Kidney tubule cell (primary cell): ENCODE results near the gene LRRC74A.
A peak's percentile ranks its signal among the peaks of the same experiment; 100 is the strongest.

Experiments used
- DNase-seq: peaks from one replicate; pipeline ENCODE4 v3.0.0-alpha.2; 2018; ENCODE audit warnings: low spot score

Gene LRRC74A

DNA sequence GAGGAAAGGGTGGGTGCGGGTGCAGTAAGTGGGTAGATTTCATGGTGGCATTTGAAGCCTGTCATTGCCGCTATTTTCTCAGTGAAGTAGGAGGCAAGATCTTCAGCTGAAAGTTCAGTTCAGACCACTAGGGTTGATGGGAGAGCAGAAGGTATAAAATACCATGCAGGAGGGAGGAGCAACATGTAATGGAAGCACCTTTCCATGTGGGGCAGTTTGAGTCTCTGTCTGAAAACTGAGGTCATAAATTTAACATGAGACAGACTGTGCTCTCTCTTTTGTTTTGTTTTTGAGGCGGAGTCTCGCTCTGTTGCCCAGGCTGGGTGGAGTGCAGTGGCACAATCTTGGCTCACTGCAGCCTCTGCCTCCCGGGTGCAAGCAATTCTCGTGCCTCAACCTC, 22.7 kb downstream of the LRRC74A start:
- no peak for DNase-seq

- DNase-seq, result no peak
These were observed 28.9 kb downstream of the LRRC74A start for GRCh38 chr14:76855066-76855465.

DNA sequence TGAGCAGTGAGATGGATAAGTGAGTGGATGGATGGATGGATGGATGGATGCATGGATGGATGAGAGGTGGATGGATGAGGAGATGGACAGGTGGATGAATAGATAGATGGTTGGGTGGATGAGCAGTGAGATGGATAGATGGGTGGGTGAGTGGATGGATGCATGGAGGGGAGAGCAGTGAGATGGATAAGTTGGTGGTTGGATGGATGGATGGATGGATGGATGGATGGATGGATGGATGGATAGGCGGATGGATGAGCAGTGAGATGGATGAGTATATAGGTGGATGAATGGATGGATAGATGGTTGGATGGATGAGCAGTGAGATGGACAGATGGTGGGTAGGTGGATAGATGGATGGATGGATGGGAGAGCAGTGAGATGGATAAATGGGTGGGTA, 30.6 kb downstream of the LRRC74A start:
- no peak for DNase-seq

GRCh38 chr14:76861574-76862255, 35.5 kb downstream of the LRRC74A start:
- DNase-seq, result no peak

DNA sequence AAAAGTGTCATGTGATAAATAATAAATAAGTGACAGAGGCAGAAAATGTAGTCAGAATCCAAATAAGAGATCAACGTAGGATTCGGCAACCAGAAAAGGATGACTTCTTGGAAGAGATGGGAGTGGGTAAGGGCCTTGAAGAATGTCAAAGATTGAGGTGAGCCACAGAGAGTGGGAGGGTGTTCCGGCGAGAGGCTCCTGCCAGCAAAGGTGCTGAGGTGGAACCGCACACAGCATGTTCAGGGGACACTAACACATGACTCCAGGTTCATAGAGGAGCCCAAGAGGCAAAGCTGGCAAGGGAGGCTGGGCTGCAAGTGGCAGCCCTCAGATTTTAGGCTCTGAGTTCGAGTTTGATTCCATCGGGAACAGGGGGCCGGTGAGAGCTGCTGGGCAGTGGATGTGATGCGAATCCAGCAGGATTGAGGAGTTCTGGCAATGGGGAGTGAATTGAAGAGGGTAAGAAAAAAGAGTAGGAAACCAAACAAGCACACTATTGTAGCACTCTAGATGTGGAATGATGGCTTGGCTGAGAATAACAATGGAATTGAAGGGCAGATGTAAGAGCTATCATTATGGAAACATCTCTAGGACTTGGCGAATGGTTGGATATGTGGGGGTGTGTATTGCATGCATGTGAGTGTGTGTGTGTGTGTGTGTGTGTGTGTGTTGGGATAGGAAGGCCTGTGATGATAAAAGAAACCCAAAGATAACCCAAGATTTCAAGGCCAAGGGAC, 36.5 kb downstream of the LRRC74A start:
- DNase-seq, result no peak

GRCh38 chr14:76863724-76864407, 37.7 kb downstream of the LRRC74A start:
- DNase-seq, result no peak

DNA sequence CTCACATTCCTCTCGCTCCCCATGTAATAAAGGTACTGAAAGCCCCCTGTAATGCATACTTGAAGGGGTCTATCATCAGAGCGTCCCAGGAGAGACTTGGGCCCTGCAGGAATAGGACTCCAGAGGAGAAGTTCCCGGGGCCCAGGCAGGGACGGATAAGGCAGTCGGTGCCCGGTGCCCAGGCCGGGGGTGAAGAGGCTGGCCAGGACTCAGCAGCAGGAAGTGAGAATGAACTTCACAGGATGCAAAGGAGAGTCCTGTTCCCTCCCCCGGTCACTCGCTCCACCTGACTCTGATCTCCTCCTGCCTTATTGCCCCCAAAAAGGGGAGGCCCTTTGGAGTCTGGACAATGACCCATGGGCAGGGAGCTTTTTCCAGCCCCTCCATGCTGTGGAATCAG, 40.2 kb downstream of the LRRC74A start:
- DNase-seq, result no peak

- no peak for DNase-seq
These were observed 41.6 kb downstream of the LRRC74A start for GRCh38 chr14:76867516-76868453.

GRCh38 chr14:76868454-76869170, 42.4 kb downstream of the LRRC74A start:
- no peak for DNase-seq

DNA sequence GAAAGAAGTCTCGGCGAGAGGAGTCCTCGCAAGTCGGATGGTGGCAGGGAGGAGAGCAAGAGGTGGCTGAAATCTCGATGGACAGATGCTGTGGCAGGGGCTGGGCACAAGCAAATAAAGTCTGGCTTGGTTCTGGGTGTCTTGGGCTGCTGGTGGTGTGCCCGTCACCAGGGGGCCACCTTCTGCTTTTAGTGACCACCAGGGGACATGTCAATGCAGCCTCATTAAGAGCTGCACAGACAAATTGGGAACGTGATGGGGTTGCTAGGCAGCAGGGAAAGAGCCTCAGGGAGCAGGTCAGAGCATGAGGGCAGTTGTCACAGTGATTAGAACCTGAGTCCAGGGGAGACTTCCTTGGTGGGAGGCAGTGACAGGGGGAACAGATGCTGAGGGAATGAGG, 44.0 kb downstream of the LRRC74A start:
- no peak for DNase-seq

- peak; percentile 50 for DNase-seq
These were observed 46.7 kb downstream of the LRRC74A start for GRCh38 chr14:76872796-76873432.

DNA sequence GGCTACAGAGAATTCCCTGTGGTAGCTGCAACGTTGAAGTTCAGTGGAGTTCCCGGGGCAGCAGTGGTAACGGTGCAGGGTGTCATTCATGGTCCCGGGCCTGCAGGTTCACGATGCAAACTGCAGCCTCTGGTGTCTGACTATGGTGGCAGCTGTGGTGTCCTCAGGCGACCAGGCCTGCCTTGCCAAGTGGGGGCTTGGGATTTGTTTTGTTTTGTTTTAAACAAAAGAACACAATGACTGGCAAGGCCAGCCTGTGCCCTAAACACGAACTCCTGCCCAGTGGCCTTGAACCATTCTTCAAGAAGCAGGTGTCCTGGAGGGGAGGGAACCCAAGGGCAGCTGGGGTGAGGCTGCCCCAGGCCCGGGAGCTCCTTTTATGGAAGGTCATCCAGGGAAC, 48.5 kb downstream of the LRRC74A start:
- DNase-seq, result no peak

DNA sequence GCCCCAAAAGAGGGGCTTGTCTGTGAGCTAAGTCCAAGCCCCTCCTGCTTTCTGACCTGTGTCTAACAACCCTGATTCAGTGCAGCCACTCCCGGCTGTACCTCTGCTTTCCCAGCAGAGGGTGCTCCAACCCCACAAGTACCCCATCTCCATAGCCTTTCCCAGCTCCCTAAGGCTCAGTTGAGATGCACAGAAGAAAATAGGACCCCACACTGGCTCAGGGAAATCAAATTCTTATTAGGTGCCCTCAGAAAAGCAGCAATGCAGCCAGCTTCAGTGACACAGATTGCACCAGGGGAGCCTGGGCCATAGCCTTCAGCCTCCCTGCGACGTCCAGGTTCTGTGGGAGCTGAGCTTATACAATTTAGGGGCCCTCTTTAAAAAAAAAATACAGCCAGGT, 49.9 kb downstream of the LRRC74A start:
- peak; percentile 82 for DNase-seq

GRCh38 chr14:76877871-76878270, 51.7 kb downstream of the LRRC74A start:
- DNase-seq, result no peak

DNA sequence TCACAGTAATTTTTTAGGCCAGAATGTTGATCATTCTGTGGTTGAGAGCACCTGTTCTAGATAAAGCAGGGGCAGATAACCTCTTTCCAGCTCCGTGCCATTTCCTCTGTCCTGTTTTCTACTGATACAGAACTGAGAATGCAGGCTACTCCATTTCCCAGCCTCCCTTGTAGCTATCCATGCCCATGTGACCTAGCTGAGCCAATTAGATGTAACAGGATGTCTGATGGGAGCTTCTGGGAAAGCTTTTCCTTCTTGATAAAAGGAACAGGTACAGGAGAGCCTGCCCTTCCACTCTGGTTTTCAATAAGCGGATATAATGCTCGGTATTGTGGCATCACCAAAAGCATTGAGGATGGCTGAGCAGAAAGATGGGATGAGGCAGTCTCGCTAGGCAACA, 54.2 kb downstream of the LRRC74A start:
- no peak for DNase-seq

DNA sequence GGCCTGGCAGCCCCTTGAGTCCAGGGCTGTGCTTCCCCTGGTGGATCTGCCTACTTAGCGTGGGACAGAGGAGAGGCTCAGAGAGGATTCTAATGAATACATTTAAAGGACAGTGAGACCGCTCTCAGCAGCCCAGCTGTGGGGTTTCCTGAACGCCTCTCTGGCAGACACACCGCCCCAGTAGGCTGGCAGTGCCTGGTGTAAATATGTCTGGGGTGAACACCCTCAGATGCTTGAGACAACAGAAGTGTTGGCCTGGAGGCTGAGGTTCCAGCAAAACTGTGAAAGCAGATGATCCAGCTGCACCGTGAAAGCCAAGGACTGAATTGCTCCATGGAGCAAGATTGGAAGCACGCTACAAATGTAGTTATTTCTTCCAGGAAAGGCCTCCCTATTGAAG, 55.1 kb downstream of the LRRC74A start:
- no peak for DNase-seq

GRCh38 chr14:76882651-76883050, 56.4 kb downstream of the LRRC74A start:
- DNase-seq, result no peak

DNA sequence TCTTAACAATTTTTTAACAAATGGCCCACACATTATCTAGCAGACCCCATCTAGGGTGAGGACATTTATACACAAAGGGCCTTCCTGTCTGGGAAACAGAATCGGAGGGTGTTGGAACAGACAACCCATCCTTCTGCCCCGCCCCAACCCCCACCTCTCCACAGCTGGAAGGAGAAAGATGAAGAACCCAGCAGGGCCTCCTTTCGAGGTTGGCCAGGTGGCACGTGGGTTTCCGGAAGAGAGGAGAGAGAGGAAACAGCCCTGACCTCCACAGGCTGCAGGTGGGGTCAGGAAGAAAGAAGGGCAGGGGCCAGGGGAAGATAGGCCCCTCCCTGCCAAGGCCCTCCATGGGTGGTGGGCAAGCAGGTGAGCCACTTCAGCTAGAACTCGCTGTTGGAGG, 57.2 kb downstream of the LRRC74A start:
- DNase-seq, result no peak

DNA sequence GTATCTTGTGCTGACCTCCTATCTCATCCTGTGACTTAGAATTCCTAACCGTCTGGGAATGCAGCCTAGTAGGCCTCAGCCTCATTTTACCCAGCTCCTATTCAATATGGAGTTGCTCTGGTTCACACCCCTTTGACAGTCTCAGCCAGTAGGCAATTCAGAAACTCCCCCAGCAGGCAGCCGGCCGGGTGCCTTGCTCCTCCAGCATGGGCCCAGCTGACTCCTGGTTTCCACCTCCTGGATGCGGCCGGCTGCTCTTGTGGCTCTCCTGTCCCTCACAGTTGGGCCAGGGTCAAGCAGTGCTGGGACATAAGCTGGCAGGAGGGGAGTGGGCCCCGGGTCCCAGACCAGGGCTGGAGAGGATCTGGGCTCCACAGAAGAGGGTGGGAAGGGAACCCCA, 58.2 kb downstream of the LRRC74A start:
- DNase-seq, result no peak

GRCh38 chr14:76884853-76885276, 58.7 kb downstream of the LRRC74A start:
- DNase-seq, result no peak

- DNase-seq, result no peak
These were observed 61.0 kb downstream of the LRRC74A start for GRCh38 chr14:76887191-76887590.
